Astrocyte (in vitro differentiated cells and primary cell): ENCODE data around the gene HOXA4.

ENCODE experiments used
- CTCF ChIP-seq: IDR thresholded peaks from 2 replicates; pipeline ENCODE4 v1.5.1; 2011; ENCODE audit warnings: low read depth, mild to moderate bottlenecking, inconsistent platforms, low read length, moderate library complexity; ENCODE audit not compliant: insufficient read depth
- EZH2 ChIP-seq: IDR thresholded peaks from 2 replicates; pipeline ENCODE4 v1.6.1; 2012; ENCODE audit warnings: mild to moderate bottlenecking, low read length, inconsistent platforms; ENCODE audit not compliant: insufficient read depth

GRCh38 chr7:27096768-27097514 lies 33.6 kb downstream of the HOXA4 start:
- TF ChIP-seq CTCF (no peak), EZH2 (no peak)
